ENCODE data around the gene CD9.
"Not testable (repeated sequence)": the region's sequence is repeated elsewhere in the genome, so short reads cannot be mapped to it uniquely, and the experiment has no call there.

Gene CD9

DNA sequence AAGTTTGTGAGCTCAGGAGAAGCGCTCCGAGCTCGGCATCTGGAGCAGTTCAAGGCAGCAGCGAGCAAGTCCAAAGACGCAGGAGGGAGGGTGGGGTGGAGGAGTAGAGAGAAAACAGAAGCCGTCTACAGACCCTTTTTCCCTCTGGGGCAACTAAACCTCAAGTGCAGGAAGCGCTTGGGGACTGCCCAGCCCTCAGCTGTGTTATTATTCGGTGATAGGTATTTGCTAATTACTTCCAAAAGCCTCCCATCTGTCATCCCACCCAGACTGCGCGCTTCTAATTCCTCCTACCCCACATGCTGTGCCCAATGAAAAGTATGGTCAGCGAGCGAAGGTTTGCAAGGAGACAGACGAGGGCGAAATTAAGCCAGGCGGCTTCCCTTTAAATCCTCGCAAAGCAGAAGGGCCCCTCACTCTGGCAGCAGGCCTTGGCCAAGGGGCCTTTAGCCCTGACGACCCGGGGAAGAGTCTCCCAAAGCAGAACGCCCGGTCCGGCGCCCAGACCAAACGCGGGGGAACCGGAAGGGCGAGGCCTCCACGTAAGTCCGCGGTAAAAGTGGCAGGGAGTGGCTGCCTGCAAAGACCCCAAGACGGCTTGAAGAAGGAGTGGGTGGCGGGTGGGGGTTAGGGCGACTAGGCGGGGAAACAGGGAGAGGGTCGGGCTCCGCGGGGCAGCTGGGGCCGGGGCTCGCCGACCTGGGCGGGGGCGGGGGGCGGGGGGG lies 507 bp upstream of the CD9 start:
- no peak for DNase-seq

DNA sequence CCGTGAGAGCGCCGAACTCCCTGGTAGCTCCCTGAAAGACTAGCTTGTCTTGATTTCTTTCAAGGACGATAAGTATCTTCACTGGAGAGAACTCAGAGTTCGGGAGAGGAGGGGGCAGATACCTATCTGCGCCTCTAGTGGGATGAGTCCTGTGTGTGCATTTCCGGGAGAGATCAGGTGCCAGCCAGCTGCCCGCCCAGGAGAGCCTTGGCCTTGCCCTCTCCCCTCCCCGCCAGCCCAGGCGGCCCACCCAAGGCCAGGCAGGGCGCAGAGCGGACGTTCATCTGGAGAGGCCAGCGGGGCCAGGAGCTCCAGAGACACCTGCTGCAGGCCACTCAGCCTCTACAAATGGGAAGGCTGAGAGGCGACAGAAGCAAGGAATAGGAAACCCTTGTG lies 1.0 kb downstream of the CD9 start:
- DNase-seq, result no peak

DNA sequence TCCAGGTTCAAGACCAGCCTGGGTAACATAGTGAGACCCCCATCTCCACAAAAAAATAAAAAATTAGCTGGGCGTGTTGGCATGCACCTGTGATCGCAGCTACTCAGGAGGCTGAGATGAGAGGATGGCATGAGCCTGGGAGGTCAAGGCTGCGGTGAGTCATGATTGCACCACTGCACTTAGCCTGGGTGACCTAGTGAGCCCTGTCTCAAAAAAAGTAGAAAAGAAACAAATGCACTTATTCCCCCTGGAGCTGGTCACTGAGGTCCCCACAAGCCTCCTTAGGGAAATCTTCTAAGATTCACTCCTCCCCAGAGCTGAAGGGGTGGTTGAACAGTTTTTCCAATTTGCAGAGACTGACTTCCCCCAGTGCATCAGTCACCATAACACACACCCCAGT lies 1.6 kb downstream of the CD9 start:
- no peak for DNase-seq

DNA sequence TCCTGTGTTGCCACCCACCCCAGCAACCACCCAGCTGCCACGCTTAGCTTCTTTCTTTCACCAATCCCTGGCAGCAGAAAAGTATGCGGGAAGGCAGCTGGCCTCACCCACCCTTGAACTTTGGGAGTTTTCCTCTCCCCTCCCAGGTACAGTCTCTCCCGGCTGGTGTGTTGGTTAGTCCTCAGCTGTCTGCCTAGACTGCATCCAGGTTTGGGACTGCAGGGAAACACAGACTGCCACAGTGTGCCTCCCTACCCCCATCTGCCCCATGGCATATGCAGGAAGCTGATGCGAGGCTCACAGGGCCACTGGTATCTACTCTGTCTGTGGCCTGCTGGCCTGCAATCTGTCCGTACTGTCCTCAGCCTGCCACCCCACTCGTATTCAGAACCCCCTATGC lies 2.1 kb downstream of the CD9 start:
- DNase-seq, result no peak

DNA sequence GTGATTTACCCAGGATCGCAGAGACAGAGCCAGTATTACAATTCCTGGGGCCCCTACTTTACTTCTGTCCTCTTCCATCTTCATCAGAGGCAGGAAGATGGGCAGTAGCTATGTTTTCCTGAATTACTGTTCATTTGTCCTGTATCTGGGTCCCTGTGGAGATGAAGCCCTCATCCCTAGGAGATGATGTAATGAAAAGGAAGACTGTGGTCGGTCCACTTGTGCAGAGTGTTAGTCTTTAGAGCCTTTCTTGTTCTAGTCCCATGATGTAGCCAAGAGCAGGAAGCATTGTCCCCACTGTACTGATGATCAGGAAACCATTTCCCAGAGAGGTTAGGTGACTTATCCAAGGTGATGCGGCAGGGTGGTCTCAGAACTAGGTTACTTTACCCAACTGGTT lies 2.6 kb downstream of the CD9 start:
- DNase-seq, result no peak

DNA sequence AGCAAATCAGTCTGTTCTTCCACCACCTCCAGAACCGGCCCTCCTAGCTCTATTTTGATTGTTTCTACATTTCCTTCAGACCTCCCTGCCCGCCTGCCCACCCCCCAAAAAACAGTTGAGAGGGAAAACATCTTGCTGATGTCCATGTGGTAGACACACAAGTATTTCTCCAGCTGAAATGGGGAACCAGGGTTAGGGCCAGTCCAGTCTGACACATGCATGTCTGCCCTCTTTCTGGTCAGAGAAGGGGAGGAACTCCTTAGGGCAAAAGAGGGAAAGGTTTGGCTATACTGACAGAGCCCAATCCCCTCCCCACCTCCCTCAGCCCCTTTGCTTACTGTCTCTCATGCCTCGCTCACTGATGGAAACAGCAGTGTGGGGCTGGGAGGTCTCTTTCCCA lies 3.4 kb downstream of the CD9 start:
- no peak for DNase-seq

DNA sequence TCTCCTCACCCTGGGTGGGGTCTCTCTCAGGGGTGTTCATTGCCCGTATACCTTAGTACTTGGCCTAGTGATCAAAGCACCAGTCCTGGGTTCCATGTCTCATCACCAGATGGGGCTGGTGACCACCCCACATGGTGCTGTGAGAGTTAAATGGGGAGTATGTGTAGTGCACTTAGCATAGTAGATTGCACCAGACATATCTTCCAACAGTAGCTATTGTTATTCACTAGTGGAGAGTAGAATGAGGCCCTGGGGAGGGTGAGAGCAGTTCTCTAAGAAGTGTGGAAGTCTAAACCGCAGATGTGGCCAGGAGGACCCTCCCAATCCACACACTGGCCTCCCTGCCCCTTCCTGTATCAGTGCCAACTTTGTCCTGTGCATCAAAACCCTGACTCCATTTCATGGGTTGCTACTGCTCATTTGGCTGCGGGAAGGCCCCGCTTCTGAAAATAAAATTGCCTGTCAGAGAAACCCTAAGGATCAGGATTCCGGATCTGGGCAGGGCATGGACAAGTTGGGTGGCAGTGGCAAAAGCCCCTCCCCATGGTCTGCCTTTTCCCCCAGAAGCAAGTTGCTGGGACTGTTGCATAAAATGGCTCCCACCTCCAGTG lies 4.4 kb downstream of the CD9 start:
- no peak for DNase-seq

DNA sequence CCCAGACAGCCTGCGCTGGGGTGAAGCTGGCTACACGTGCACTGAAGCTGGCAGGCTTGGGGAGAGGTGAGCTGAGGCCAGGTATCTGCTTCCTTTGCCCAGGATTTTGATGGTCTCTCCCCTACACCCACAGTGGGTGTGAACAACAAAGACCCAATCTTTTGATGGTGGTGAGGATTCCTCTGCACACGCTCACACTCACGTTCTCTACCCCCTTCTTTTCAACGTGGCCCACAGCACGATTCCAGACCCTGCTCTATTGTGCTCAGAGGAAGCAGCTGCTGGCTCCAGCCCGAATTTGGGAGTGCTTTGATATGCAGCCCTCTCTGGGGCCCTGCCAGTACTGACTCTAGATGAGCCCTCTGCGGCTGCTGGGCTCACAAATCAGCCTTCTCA lies 4.9 kb downstream of the CD9 start:
- no peak for DNase-seq

DNA sequence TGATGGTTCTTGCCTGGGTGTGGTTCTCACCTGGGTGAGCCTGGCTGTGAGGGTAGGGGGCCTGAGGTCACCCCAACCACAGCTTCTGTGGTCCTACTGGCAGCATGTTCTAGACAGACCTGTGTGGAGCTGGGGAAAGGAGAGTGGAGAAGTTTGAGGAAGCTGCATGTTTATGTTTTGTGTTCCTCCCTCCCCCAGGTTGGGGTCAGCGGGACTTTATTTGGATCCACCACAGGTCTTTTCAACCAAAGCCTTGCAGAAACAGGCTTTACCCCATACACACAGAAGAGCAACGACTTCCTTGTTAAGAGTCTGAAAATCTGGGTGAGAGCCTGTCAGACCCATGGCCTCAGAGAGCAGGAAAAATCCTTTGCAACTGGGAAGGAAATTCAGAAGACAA lies 5.6 kb downstream of the CD9 start:
- DNase-seq, result no peak

DNA sequence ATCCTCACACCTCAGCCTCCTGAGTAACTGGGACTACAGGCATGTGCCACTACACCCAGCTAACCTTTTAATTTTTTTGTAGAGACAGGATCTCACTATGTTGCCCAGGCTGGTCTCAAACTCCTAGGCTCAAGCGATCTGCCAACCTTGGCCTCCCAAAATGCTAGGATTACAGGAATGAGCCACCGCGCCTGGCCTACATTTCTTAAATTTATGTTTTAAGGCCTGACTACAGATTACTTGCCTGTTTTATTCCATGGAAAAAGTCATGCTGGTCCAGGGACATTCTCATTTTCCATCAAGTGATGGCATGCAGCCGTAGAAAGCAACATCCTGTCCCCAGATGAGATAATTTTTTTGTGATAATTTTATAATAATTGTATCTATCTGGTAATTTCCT lies 6.1 kb downstream of the CD9 start:
- no peak for DNase-seq

DNA sequence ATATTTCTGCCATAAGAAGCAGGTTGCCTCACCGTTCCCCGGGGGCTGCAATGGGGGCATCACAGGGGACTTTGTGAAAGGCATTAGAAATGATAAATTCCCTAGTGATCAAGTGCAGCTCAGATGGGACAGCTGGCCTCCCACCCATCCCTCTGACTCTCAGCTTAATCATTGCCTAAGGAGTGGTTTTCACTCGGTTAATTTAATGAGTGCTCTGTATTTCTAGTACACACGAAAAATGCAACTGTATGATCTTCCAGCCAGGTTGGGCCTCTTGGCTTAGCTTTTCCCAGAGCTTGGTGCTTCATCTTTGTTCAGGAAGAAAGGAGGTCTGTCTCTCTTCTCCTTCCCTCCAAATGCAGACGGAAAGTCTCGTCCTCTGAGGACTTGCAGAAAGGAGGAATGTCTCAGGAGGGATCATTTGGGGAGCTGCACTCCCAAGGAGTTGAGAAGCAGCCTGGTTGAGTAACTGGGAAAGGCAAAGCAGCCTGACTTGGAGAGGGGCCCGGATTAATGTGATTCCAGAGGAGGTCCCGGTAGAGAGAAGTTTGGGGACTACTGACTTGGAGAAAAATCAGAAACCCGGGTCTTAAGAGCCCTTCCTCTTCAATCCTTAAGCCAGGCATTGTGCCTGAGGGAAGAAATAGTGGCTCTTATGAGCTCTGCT lies 7.2 kb downstream of the CD9 start:
- DNase-seq, result no peak

DNA sequence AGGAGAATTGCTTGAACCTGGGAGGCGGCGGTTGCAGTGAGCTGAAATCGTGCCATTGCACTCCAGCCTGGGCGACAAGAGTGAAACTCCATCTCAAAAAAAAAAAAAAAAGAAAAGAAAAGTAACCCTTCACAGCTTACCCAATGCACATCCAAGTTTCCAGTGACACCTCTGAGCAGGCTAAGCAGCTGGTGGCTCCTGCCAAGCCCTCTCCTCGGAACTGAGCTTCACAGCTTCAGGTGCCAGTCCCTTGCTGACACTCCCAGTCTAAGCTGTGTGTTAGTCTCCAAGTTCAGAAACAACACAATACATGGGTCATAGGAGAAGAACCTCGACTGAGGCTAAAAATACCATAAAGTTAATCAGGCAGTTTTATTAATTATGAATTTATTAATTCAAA lies 7.9 kb downstream of the CD9 start:
- no peak for DNase-seq

DNA sequence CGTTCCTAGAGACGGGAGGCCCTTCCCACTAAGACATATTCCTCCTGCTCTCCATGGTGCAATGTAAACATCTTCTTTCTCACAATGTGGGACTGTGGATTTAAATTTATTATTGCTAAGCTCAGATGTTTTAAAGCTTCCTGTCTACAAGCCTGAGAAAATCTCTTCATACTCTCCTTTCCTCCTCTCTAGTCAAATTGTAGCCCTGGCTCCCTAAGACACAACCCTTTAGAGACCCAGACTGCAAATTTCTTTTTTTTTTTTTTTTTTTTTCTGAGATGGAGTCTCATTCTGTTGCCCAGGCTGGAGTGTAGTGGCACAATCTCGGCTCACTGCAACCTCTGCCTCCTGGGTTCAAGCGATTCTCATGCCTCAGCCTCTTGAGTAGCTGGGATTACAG lies 9.2 kb downstream of the CD9 start:
- DNase-seq, result not testable (repeated sequence)

DNA sequence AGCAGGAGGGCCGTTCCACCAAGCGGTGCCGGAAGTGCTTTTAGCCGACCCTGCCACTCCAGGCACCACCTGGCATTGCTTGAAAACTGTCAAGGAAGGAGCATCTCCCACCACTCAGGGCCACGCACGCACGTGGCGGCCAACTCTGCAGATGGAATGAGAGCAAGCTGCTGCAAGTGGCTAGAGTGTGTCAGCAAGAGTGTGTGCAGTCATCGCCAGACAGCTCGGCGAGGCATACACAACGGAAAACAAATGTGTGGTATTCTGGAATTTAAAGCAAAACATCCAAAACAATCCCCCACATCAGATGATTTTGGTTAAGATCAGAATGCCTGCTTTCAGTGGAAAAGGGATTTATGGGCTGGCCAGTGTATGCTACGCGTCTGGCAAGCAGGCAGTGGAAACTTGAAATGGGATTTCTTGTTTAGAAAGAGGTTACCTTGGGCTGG lies 11.2 kb downstream of the CD9 start:
- no peak for DNase-seq

DNA sequence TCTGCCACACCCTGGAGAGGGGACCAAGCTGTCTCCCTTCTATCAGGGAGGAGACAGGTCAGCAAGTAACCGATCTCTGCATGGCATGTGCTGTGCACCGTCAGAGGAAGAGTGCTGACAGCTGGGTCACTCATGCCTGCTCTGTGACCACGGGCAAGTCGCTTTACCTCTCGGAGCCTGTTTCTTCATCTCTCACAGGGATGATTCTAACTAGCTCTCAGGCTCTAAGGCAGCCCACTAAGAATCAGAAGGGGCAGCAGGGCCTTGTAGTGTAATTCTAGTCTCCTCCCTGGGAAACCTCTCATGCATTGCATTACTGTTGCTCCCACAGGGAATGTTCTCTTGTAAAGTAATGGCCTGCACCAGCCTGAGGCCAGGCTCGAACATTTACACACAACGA lies 11.9 kb downstream of the CD9 start:
- DNase-seq, result no peak

DNA sequence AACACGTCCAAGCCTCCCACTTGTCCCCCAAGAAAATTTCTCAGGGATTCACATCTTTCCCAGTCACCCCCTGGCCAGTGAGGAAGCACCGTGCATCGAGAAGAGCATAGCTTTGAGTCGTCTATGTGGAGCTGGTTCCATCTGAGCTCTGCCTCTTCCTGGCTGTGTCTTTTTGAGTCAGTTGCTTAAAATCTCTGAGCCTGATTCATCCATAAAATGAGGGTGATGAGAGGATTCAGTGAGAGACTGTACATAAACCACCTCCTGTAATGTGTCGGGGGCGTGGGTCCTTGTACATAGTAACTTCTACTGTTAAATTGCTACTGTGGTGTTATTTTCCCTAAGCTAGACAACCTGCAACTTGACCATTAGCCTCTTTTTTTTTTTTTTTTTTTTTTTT lies 13.8 kb downstream of the CD9 start:
- DNase-seq, result no peak

DNA sequence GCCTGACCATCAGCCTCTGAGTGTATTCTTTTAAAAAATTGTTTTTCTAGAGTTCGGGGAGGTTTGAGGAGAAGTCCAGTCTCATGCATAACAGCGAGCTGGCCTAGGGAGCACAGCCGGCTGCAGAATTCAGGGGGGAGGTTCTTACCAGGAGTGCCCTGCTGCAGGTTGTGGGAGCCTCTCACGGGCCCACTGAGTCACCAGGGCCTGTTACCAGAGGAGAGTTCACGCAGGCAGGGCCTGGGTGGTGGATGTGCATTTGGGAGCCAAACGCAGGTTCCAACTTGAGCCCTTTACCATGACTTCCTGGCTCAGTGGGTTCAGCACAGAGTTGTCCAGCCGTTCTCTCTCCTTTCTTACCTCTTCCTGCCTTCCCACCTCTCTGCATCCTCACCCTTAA lies 14.4 kb downstream of the CD9 start:
- DNase-seq, result no peak

DNA sequence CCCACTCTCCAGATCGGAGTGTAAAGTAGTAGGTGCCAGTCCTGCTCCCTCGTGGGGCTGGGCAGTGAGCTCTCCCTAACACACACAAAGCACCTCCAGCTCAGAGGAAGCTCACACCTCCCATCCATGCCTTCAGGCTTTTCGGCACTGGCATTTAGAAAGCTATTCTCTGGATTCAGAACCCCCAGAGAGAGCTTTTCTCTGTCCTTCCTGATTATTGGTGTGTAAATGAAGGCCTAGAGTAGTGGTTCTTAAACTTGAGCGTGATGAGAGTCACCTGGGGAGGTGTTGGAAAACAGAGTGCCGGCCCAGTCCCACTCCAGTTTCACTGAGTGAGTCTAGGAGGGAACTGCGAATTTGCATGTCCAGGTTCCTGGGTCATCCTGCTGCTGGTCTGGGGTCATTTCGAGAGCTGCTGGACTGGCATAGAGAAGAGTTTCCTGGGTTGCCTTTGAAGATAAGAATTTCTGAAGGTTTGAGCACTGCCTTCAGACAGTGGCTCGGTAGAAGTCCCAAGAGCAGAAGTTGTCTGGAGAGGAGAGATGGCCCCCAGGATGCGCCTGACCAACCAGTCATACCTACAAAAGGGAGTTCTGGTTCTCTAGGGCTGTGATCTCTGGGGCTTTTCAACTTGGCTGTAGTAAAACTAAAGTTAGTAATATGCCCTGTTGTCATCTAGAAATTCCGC lies 15.1 kb downstream of the CD9 start:
- no peak for DNase-seq

DNA sequence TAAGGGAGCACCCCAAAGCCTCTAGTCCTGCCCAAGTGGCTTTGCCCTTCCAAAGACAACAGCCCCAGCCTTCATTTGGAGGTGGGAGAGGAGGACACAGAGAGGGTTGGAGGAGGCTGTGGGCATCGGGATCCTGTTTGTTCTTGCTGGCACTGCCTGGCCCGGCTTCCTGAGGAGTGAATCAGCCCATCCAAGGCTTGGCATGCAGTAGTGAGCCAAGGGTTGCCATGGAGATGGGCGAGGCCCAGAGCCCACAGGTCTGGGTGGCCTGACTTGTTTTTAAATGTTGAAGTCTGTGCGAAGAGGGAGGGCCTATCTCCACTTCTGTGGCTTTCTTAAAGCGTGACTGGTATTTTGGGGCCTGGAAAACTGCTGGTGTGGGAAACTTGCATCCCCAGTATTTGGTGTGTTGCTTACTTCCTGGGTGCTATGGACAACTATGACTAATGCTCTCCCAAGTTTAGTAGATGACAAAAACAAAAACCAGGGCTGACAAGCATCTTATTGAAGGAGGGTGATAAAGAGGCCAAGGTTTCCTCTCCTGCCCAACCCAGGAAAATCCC lies 15.8 kb downstream of the CD9 start:
- no peak for DNase-seq

DNA sequence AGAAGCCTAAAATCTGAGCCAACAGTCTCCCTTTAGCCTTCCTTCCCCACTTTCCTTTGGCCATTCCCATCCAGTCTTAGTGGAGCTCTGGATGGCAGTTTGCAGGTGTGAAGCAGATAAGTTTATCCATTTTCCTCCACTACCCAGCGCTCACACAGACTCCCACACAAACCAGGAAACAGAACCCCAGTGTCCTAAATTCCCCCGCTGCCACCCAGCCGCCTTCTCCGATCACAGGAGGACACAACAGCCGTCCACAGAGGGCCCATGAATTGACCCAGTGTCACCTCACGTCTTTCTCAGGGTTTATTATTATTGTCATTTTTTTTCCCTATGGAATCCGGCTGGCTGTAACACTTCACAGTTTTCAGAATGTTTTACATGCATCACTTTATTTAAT lies 16.4 kb downstream of the CD9 start:
- DNase-seq, result no peak

DNA sequence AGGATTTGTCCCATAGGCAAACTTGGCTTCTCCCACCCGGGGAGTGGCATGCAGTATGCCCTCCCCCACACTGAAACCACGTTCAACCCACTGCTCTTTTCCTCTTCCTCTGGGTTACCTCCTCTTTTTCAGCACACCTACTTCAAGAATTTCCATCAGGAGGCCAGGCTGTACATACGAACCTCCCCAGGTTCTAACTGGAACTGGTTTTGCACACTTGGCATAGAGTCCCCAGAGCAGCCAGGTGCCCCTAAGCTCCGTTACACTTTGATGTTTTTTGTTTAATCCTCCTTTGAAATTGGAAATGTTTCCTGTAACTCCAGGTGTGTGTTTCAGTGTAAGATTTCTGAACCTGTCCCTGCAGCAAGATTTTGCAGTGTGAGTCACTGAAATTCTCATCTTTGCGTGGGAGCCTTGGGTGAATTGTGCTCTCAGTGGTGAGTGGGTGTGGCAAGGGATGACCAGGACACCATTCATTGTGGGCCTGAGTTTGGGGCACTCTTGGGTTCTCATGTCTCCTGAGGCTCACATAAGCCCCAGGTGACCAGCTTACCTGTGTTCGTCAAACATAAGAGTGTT lies 18.2 kb downstream of the CD9 start:
- no peak for DNase-seq

DNA sequence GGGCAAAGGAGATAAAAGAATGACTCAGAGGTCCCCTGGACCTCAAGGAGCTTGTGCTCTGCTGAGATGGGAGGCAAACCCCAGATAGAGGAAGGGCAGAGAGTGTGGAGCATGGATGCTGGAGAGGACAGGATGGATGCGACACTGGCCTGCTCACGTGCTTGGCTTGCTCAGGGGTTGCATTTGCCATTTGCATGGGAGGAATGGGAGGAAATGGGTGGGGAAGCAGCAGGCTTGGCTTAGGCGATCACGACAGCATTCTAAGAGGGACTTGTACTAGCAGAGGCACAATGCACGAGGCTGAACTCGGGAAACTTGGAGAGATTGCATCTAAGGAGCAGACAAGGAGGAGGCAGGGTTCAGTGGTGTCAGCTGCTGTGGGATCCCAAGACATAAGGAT lies 19.8 kb downstream of the CD9 start:
- DNase-seq, result no peak

DNA sequence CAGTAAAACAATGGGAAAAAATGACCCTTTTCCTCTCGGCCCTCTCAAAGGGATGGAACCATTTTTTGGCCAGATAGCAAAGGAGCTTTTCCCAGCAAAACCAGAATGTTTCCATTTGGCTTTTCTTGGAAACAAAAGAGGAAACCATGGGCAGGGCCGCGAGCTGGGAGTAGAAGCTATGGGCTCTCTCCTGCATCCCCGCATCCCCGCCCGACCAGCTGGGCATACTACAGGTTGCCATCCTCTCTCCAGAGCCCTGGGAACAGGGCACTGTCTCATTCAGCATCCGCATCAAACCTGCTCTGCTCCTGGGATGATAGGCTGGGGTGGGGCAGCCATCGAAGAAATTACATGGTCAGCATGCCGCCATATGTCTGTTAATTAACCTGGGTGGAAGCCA lies 20.9 kb downstream of the CD9 start:
- DNase-seq, result no peak
